Neural progenitor cell (in vitro differentiated cells): ENCODE results near the gene RTKN. TPM values are rescaled to one million over a fixed set of nuclear protein-coding genes. Genes with fewer than 3 reads are reported as not detected.
A peak's percentile ranks its signal among the peaks of the same experiment; 100 is the strongest.

Source experiments
- DNase-seq: peaks from one replicate; pipeline ENCODE4 v3.0.0-alpha.2; 2016; ENCODE audit warnings: low spot score
- H2AFZ ChIP-seq: fragments of 200-600 bp; sonication (generic); replicated peaks from 2 replicates; pipeline ENCODE4 v1.6.1; 2016; ENCODE audit warnings: antibody characterized with exemption
- H3F3A ChIP-seq: fragments of 200-600 bp; sonication (generic); 2 replicates; pipeline ENCODE4 v1.6.1; 2016; ENCODE audit warnings: antibody characterized with exemption, low read depth
- H3K27ac ChIP-seq: fragments of 200-600 bp; sonication (generic); 2 replicates; pipeline ENCODE4 v1.5.1; 2016; ENCODE audit warnings: mild to moderate bottlenecking
- H3K27me3 ChIP-seq: fragments of 200-600 bp; sonication (generic); 2 replicates; pipeline ENCODE4 v1.6.1; 2016; ENCODE audit warnings: mild to moderate bottlenecking, moderate library complexity
- H3K36me3 ChIP-seq: fragments of 200-600 bp; sonication (generic); 2 replicates; pipeline ENCODE4 v1.5.1; 2016
- H3K4me1 ChIP-seq: fragments of 200-600 bp; sonication (generic); 2 replicates; pipeline ENCODE4 v1.6.1; 2016; ENCODE audit warnings: mixed run types
- H3K4me2 ChIP-seq: fragments of 200-600 bp; sonication (generic); 2 replicates; pipeline ENCODE4 v1.6.1; 2016
- H3K4me3 ChIP-seq: fragments of 200-600 bp; sonication (generic); 2 replicates; pipeline ENCODE4 v1.5.1; 2016
- H3K79me2 ChIP-seq: fragments of 200-600 bp; sonication (generic); 2 replicates; pipeline ENCODE4 v1.6.1; 2016; ENCODE audit warnings: low read depth
- H3K9ac ChIP-seq: fragments of 200-600 bp; sonication (generic); 2 replicates; pipeline ENCODE4 v1.6.1; 2016
- H3K9me3 ChIP-seq: fragments of 200-600 bp; sonication (generic); 2 replicates; pipeline ENCODE4 v1.5.1; 2016; ENCODE audit warnings: low read depth
- H4K20me1 ChIP-seq: fragments of 200-600 bp; sonication (generic); 2 replicates; pipeline ENCODE4 v1.6.1; 2016; ENCODE audit warnings: low read depth
- H3K27ac Mint-ChIP-seq: 3 replicates; pipeline ENCODE4 v1.8.0; 2021; ENCODE audit warnings: mixed read lengths
- H3K27me3 Mint-ChIP-seq: 2 replicates; pipeline ENCODE4 v1.8.0; 2022; ENCODE audit warnings: low read depth, mild to moderate bottlenecking, inconsistent platforms, moderate library complexity, mixed read lengths; ENCODE audit not compliant: insufficient read depth
- H3K36me3 Mint-ChIP-seq: 3 replicates; pipeline ENCODE4 v1.8.0; 2021; ENCODE audit warnings: mixed read lengths
- H3K4me1 Mint-ChIP-seq: 3 replicates; pipeline ENCODE4 v1.8.0; 2021; ENCODE audit warnings: mixed read lengths
- H3K4me3 Mint-ChIP-seq: 3 replicates; pipeline ENCODE4 v1.8.0; 2021; ENCODE audit warnings: mild to moderate bottlenecking, moderate library complexity, mixed read lengths
- H3K9me3 Mint-ChIP-seq: 3 replicates; pipeline ENCODE4 v1.8.0; 2020; ENCODE audit warnings: mixed read lengths
- CTCF ChIP-seq: fragments of 200-600 bp; sonication (generic); IDR thresholded peaks from 2 replicates; pipeline ENCODE4 v1.5.1; 2017; ENCODE audit warnings: antibody characterized with exemption, mild to moderate bottlenecking
- EZH2 ChIP-seq: fragments of 200-600 bp; sonication (generic); IDR thresholded peaks from 2 replicates; pipeline ENCODE4 v1.6.1; 2017; ENCODE audit warnings: antibody characterized with exemption, mild to moderate bottlenecking, moderate library complexity
- EZH2phosphoT487 ChIP-seq: fragments of 200-600 bp; sonication (generic); IDR thresholded peaks from 2 replicates; pipeline ENCODE4 v1.6.1; 2017; ENCODE audit warnings: antibody characterized with exemption
- total RNA-seq: library from RNA; depleted of rRNA; stranded (reverse); fragments of >200 nt; gene quantifications from 2 replicates; pipeline ENCODE4 v1.2.3, GENCODE V29; 2015; ENCODE audit warnings: low replicate concordance

The RTKN gene
- total RNA-seq, 1 donor from 2014 or later = 11.4 TPM

GRCh38 chr2:74401891-74402290 lies 39.8 kb downstream of the RTKN start:
- Histone ChIP-seq H3K9ac (no peak overlapping the region), H2AFZ (no peak overlapping the region), H4K20me1 (no peaks in the 10 kb centered on the region), H3K79me2 (no peaks in the 10 kb centered on the region), H3K27me3 (no peaks in the 10 kb centered on the region), H3K4me2 (no peak overlapping the region), H3K9me3 (no peaks in the 10 kb centered on the region), H3K4me1 (no peaks in the 10 kb centered on the region), H3K4me3 (no peak overlapping the region), H3K36me3 (no peaks in the 10 kb centered on the region), H3F3A (no peaks in the 10 kb centered on the region), H3K27ac (no peak overlapping the region)
- H3K27ac Mint-ChIP-seq = no peak overlapping the region
- no peaks in the 10 kb centered on the region for H3K4me1 Mint-ChIP-seq
- no peak for DNase-seq
- H3K9me3 Mint-ChIP-seq = no peaks in the 10 kb centered on the region
- no peaks in the 10 kb centered on the region for H3K36me3 Mint-ChIP-seq
- H3K27me3 Mint-ChIP-seq = peaks cover 6% of the 10 kb centered on the region
- TF ChIP-seq EZH2phosphoT487 = no peak
- no peak overlapping the region for H3K4me3 Mint-ChIP-seq

GRCh38 chr2:74399785-74400184 lies 42.0 kb downstream of the RTKN start:
- H3K27ac Mint-ChIP-seq = no peak overlapping the region
- H3K4me1 ChIP-seq = no peaks in the 10 kb centered on the region
- no peaks in the 10 kb centered on the region for H3K4me1 Mint-ChIP-seq
- H3K4me3 Mint-ChIP-seq = no peak overlapping the region
- H3K27me3 ChIP-seq = no peaks in the 10 kb centered on the region
- no peak for TF ChIP-seq EZH2
- peak; percentile 67 for TF ChIP-seq CTCF
- no peak for TF ChIP-seq EZH2phosphoT487
- H2AFZ ChIP-seq = peak overlapping the region; percentile 93
- H3K9me3 Mint-ChIP-seq = no peaks in the 10 kb centered on the region
- H4K20me1 ChIP-seq = no peaks in the 10 kb centered on the region
- H3K4me3 ChIP-seq = no peak overlapping the region
- no peaks in the 10 kb centered on the region for H3F3A ChIP-seq
- DNase-seq = peak; percentile 45
- H3K36me3 Mint-ChIP-seq = no peaks in the 10 kb centered on the region
- H3K9me3 ChIP-seq = no peaks in the 10 kb centered on the region
- no peak overlapping the region for H3K27ac ChIP-seq
- H3K79me2 ChIP-seq = no peaks in the 10 kb centered on the region
- H3K4me2 ChIP-seq = no peak overlapping the region
- H3K36me3 ChIP-seq = no peaks in the 10 kb centered on the region
- H3K9ac ChIP-seq = no peak overlapping the region
- peaks cover 8% of the 10 kb centered on the region for H3K27me3 Mint-ChIP-seq

- H3K4me3 ChIP-seq = no peak overlapping the region
- Mint-ChIP-seq H3K36me3 (no peaks in the 10 kb centered on the region), H3K9me3 (no peaks in the 10 kb centered on the region), H3K27me3 (peaks cover 5% of the 10 kb centered on the region), H3K27ac (no peak overlapping the region), H3K4me1 (peaks cover 1% of the 10 kb centered on the region), H3K4me3 (no peak overlapping the region)
- no peak overlapping the region for H2AFZ ChIP-seq
- no peak overlapping the region for H3K9ac ChIP-seq
- H3K79me2 ChIP-seq = peaks cover 4% of the 10 kb centered on the region
- no peaks in the 10 kb centered on the region for H3K4me1 ChIP-seq
- no peak for DNase-seq
- no peak overlapping the region for H3K27ac ChIP-seq
- no peaks in the 10 kb centered on the region for H3K36me3 ChIP-seq
- peaks cover 3% of the 10 kb centered on the region for H3F3A ChIP-seq
- H4K20me1 ChIP-seq = no peaks in the 10 kb centered on the region
- H3K9me3 ChIP-seq = no peaks in the 10 kb centered on the region
- H3K4me2 ChIP-seq = no peak overlapping the region
- H3K27me3 ChIP-seq = no peaks in the 10 kb centered on the region
- TF ChIP-seq CTCF (no peak), EZH2phosphoT487 (no peak), EZH2 (no peak)
Measured at GRCh38 chr2:74396149-74396548, 45.6 kb downstream of the RTKN start.

- Histone ChIP-seq H4K20me1 (peaks cover 25% of the 10 kb centered on the region), H3K27me3 (no peaks in the 10 kb centered on the region), H3K4me2 (no peak overlapping the region), H3K27ac (no peak overlapping the region), H3K79me2 (peaks cover 30% of the 10 kb centered on the region), H3K36me3 (no peaks in the 10 kb centered on the region), H3F3A (peaks cover 6% of the 10 kb centered on the region), H3K9me3 (no peaks in the 10 kb centered on the region), H3K9ac (no peak overlapping the region), H2AFZ (no peak overlapping the region), H3K4me3 (no peak overlapping the region), H3K4me1 (peaks cover 17% of the 10 kb centered on the region)
- Mint-ChIP-seq H3K9me3 (no peaks in the 10 kb centered on the region), H3K4me3 (no peak overlapping the region), H3K4me1 (peaks cover 4% of the 10 kb centered on the region), H3K36me3 (no peaks in the 10 kb centered on the region), H3K27me3 (peaks cover 4% of the 10 kb centered on the region), H3K27ac (no peak overlapping the region)
- no peak for DNase-seq
- TF ChIP-seq CTCF (no peak), EZH2phosphoT487 (no peak), EZH2 (no peak)
Measured at GRCh38 chr2:74393525-74393924, 48.2 kb downstream of the RTKN start.
